HepG2 (cell line): ENCODE measurements around the gene SMIM45.

Experiments
- BHLHE40 ChIP-seq: IDR thresholded peaks from 2 replicates; pipeline ENCODE4 v1.6.1; 2011; ENCODE audit warnings: low read length, improper control_type of control experiment
- BRD4 ChIP-seq: sonication (generic); formaldehyde crosslinking; IDR thresholded peaks from 2 replicates; pipeline ENCODE4 v1.4.0; 2020; ENCODE audit warnings: missing genetic modification reagents
- EZH2 ChIP-seq: conservative IDR thresholded peaks from 2 replicates; pipeline ENCODE4 v1.6.1; 2012; ENCODE audit warnings: mild to moderate bottlenecking, low read depth, low read length, moderate library complexity
- IRF1 ChIP-seq: sonication (generic); formaldehyde crosslinking; IDR thresholded peaks from 2 replicates; pipeline ENCODE4 v1.4.0; 2020; ENCODE audit warnings: low read depth, mild to moderate bottlenecking, missing genetic modification reagents
- KDM4B ChIP-seq: sonication (generic); formaldehyde crosslinking; IDR thresholded peaks from 2 replicates; pipeline ENCODE4 v1.4.0; 2020; ENCODE audit warnings: missing genetic modification reagents
- MAX ChIP-seq: IDR thresholded peaks from 2 replicates; pipeline ENCODE4 v1.6.1; 2012; ENCODE audit warnings: inconsistent platforms
- NKX3-1 ChIP-seq: sonication (generic); formaldehyde crosslinking; IDR thresholded peaks from 2 replicates; pipeline ENCODE4 v1.5.0; 2020; ENCODE audit warnings: missing genetic modification reagents
- NPAS2 ChIP-seq: sonication (generic); formaldehyde crosslinking; IDR thresholded peaks from 2 replicates; pipeline ENCODE4 v1.8.0; 2022; ENCODE audit warnings: mild to moderate bottlenecking, missing genetic modification reagents, borderline replicate concordance
- RFX5 ChIP-seq: IDR thresholded peaks from 2 replicates; pipeline ENCODE4 v1.6.1; 2011; ENCODE audit warnings: low read depth, low read length, improper control_type of control experiment
- TBX3 ChIP-seq: fragments of 450-650 bp; IDR thresholded peaks from 2 replicates; pipeline ENCODE4 v1.6.1; 2017; ENCODE audit warnings: antibody characterized with exemption, mild to moderate bottlenecking, inconsistent platforms, borderline replicate concordance
- TEAD3 ChIP-seq: optimal IDR thresholded peaks from 2 replicates; pipeline ENCODE3; 2016; ENCODE audit warnings: borderline replicate concordance
- THAP9 ChIP-seq: sonication (generic); formaldehyde crosslinking; IDR thresholded peaks from 2 replicates; pipeline ENCODE4; 2020; ENCODE audit warnings: missing genetic modification reagents, mild to moderate bottlenecking, borderline replicate concordance
- ZBTB39 ChIP-seq: sonication (generic); formaldehyde crosslinking; IDR thresholded peaks from 2 replicates; pipeline ENCODE4 v1.5.0; 2020; ENCODE audit warnings: missing genetic modification reagents
- ZNF24 ChIP-seq: fragments of 450-650 bp; IDR thresholded peaks from 2 replicates; pipeline ENCODE4 v1.6.1; 2017; ENCODE audit warnings: antibody characterized with exemption, mild to moderate bottlenecking
- ZNF549 ChIP-seq: sonication (generic); formaldehyde crosslinking; IDR thresholded peaks from 2 replicates; pipeline ENCODE4 v1.5.0; 2020; ENCODE audit warnings: missing genetic modification reagents
- ZNF557 ChIP-seq: sonication (generic); formaldehyde crosslinking; IDR thresholded peaks from 2 replicates; pipeline ENCODE4 v1.4.0; 2020; ENCODE audit warnings: missing genetic modification reagents
- ZNF672 ChIP-seq: sonication (generic); formaldehyde crosslinking; IDR thresholded peaks from 2 replicates; pipeline ENCODE4 v1.8.1; 2022; ENCODE audit warnings: missing genetic modification reagents
- ZSCAN29 ChIP-seq: sonication (generic); formaldehyde crosslinking; conservative IDR thresholded peaks from 2 replicates; pipeline ENCODE4 v1.4.0; 2020; ENCODE audit warnings: mild to moderate bottlenecking, missing genetic modification reagents
- TF ChIP-seq, protein P1 (sequence below): sonication (generic); formaldehyde crosslinking; IDR thresholded peaks from 2 replicates; pipeline ENCODE4 v1.5.1; 2020; ENCODE audit warnings: mild to moderate bottlenecking, missing genetic modification reagents, moderate library complexity
- TF ChIP-seq, protein P2 (sequence below): sonication (generic); formaldehyde crosslinking; IDR thresholded peaks from 2 replicates; pipeline ENCODE4 v1.5.0; 2020; ENCODE audit warnings: missing genetic modification reagents

SMIM45 gene

GRCh38 chr22:41946629-41947423 is 5.1 kb upstream of the SMIM45 start, which contains the start of gene CENPM (continued):
- no peak for TF ChIP-seq ZNF24
- peak; percentile 92 for TF ChIP-seq ZSCAN29 (CRISPR knock-in tag)
- TF ChIP-seq TEAD3 (CRISPR knock-in tag), result no peak
- TF ChIP-seq, protein P1, sequence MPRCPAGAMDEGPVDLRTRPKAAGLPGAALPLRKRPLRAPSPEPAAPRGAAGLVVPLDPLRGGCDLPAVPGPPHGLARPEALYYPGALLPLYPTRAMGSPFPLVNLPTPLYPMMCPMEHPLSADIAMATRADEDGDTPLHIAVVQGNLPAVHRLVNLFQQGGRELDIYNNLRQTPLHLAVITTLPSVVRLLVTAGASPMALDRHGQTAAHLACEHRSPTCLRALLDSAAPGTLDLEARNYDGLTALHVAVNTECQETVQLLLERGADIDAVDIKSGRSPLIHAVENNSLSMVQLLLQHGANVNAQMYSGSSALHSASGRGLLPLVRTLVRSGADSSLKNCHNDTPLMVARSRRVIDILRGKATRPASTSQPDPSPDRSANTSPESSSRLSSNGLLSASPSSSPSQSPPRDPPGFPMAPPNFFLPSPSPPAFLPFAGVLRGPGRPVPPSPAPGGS (CRISPR knock-in tag), result peak; percentile 49
- TF ChIP-seq ZBTB39 (CRISPR knock-in tag), result peak; percentile 70; the same call in 1 of the 2 replicates
- no peak for TF ChIP-seq RFX5
- TF ChIP-seq EZH2, result no peak
- TF ChIP-seq KDM4B (CRISPR knock-in tag), result no peak
- TF ChIP-seq IRF1 (CRISPR knock-in tag), result no peak
- 0 out of 2 replicates have a peak, but pooled peaks have one; percentile 31 for TF ChIP-seq ZNF557 (CRISPR knock-in tag)
- 0 out of 2 replicates have a peak, but pooled peaks have one; percentile 34 for TF ChIP-seq BRD4 (CRISPR knock-in tag)
- TF ChIP-seq MAX, result peak; percentile 90
- TF ChIP-seq NPAS2 (CRISPR knock-in tag), result no peak
- TF ChIP-seq ZNF672 (CRISPR knock-in tag), result no peak
- peak; percentile 92 for TF ChIP-seq BHLHE40
- TF ChIP-seq, protein P2, sequence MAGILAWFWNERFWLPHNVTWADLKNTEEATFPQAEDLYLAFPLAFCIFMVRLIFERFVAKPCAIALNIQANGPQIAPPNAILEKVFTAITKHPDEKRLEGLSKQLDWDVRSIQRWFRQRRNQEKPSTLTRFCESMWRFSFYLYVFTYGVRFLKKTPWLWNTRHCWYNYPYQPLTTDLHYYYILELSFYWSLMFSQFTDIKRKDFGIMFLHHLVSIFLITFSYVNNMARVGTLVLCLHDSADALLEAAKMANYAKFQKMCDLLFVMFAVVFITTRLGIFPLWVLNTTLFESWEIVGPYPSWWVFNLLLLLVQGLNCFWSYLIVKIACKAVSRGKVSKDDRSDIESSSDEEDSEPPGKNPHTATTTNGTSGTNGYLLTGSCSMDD, result no peak
- TF ChIP-seq TBX3, result no peak; the same call in 1 of the 2 replicates
- TF ChIP-seq THAP9 (CRISPR knock-in tag), result peak; percentile 73; the same call in 1 of the 2 replicates
- TF ChIP-seq ZNF549 (CRISPR knock-in tag), result no peak
- TF ChIP-seq NKX3-1 (CRISPR knock-in tag), result peak; percentile 83
